Measurements from ENCODE around the gene EVC2.

EVC2 gene

DNA sequence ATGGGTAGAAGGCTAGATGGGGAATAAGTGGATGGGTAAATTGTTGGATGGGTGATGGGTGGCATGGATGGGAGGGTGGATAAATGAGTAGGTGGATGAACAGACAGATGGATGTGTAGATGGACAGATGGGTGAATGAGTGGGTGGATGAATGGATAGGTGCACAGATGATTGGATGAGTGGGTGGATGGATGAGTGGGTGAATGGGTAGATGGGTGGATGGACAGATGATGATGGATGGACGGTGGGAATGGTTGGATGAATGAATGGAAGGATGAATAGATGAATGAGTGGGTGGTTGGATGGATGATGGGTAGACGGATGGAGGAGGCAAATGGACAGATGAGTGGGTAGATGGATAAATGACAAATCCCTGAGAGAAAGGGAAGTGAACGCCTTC, 68.3 kb downstream of the EVC2 start:
- no peak overlapping the region for H3K4me3 ChIP-seq
- TF ChIP-seq Cebpa-rat (IDR thresholded peaks at IDR 0.05) = no peak
- no peak overlapping the region for H3K27ac ChIP-seq
- no peaks in the 10 kb centered on the region for H3K27me3 ChIP-seq
- no peaks in the 10 kb centered on the region for H3K9me3 ChIP-seq (replicated peaks in 1 of 11)
- H3K4me2 ChIP-seq = no peak overlapping the region
- no peaks in the 10 kb centered on the region for H4K20me1 ChIP-seq
- no peak overlapping the region for H3K9ac ChIP-seq
- H3K36me3 ChIP-seq = peaks cover 9 to 46% (median 17%) of the 10 kb centered on the region in 11 experiments; a peak in 16 of 22 replicates
- H3K4me1 ChIP-seq = no peaks in the 10 kb centered on the region; a peak in 1 of 20 replicates

- H3K27me3 ChIP-seq = no peaks in the 10 kb centered on the region
- H3K27ac ChIP-seq = no peak overlapping the region
- no peak overlapping the region for H3K4me2 ChIP-seq
- peaks cover 9 to 46% (median 17%) of the 10 kb centered on the region in 11 experiments; a peak in 16 of 22 replicates for H3K36me3 ChIP-seq
- no peaks in the 10 kb centered on the region for H4K20me1 ChIP-seq
- H3K9ac ChIP-seq = no peak overlapping the region
- no peaks in the 10 kb centered on the region; a peak in 1 of 20 replicates for H3K4me1 ChIP-seq
- H3K4me3 ChIP-seq = no peak overlapping the region
- TF ChIP-seq Cebpa-rat (IDR thresholded peaks at IDR 0.05) = no peak
- H3K9me3 ChIP-seq (replicated peaks in 1 of 11) = no peaks in the 10 kb centered on the region
Observed at GRCh38 chr4:5639556-5639955, 68.8 kb downstream of the EVC2 start.

DNA sequence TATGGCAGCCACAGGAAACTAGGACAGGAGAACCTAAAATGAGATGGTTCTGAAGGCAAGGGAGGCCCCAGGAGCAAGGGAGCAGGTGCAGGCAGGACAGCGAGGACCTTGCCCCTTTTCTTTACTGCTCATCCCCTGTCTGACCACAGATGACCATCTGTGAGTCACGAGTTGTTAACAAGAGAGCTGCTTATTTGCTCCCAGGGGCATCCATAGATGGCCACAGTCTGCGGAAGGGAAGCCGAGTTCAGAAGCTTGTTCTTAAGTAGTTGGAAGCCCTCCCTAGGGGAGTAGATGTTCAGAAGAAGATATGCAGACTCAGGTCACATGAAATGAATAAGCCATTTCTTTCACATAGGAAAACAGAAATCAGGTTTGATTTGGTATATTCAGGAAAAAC, 69.4 kb downstream of the EVC2 start:
- H3K4me3 ChIP-seq = no peak overlapping the region
- no peak overlapping the region for H3K9ac ChIP-seq
- 0 out of 22 replicates have a peak, but pooled peaks cover 0 to under 1% (median 0%) of the 10 kb centered on the region in 11 experiments for H3K9me3 ChIP-seq (replicated peaks in 1 of 11)
- no peaks in the 10 kb centered on the region for H4K20me1 ChIP-seq
- no peaks in the 10 kb centered on the region for H3K27me3 ChIP-seq
- no peak overlapping the region for H3K4me2 ChIP-seq
- no peaks in the 10 kb centered on the region; a peak in 1 of 20 replicates for H3K4me1 ChIP-seq
- TF ChIP-seq Cebpa-rat (IDR thresholded peaks at IDR 0.05) = no peak
- peaks cover 9 to 46% (median 17%) of the 10 kb centered on the region in 11 experiments; a peak in 16 of 22 replicates for H3K36me3 ChIP-seq
- H3K27ac ChIP-seq = no peak overlapping the region

DNA sequence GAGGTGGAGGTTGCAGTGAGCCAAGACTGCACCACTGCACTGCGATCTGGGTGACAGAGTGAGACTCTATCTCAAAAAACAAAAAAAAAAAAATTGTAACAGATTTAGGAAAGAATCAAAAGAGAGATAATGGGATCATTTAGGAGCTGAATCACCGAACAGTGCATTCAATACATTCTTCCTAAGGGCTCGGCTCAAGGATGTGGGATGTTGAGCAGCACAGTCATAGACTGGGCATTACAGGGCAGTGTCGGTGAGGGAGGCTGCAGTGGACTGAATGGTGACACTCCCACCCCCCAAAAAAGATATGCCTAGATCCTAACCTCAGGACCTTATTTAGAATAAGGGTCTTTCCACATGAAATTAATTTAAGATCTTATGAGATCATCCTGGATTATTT, 70.0 kb downstream of the EVC2 start:
- TF ChIP-seq Cebpa-rat (IDR thresholded peaks at IDR 0.05) = no peak
- Histone ChIP-seq H4K20me1 (no peaks in the 10 kb centered on the region; a peak in 1 of 22 replicates), H3K27me3 (no peaks in the 10 kb centered on the region), H3K36me3 (peaks cover 14 to 49% (median 23%) of the 10 kb centered on the region in 11 experiments; a peak in 19 of 22 replicates), H3K9me3 (replicated peaks in 1 of 11) (peaks cover 0 to 7% (median 2%) of the 10 kb centered on the region in 11 experiments; a peak in 7 of 22 replicates), H3K4me2 (no peak overlapping the region), H3K4me3 (no peak overlapping the region), H3K4me1 (no peaks in the 10 kb centered on the region; a peak in 1 of 20 replicates), H3K9ac (no peak overlapping the region), H3K27ac (no peak overlapping the region)

DNA sequence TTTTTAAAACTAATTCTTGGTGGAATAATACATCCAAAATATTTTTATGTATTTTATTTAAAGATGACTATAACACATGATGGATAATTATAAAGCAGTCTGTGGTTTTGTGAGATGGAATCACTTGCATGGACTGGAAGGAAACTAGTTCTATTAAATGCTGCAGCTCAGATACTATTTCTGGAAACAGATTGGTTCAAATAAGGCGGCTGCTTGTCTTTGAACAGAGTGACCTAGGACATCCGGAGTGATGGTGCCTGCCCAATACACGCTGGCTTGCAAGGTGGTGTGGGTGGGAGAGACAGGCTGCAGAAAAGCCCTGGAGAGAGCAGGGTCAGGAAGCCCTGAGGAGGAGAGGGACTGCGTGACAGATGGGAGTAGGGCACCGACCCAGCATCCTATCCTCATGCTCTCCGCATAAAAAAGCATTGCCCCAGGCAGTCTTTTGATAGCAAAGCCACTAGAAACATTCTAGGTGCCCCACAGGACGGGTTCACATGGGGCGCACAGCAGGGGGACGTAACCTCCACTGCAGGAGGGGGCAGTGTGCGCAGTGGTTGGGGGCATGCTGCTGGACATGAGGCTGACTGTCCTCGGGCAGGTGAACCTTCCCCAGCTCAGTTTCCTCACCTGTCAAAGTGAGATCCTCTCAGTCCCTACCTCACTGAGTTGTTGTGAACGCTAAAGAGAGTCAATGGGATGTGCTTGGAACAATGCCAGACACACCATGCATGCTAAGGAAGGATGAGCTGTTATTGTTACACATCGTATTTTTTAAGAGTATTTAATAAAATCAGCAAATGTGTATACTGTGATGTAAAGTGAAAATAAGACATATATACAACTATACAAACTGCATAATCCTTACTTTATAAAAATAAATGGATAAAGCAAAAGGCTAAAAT, 71.3 kb downstream of the EVC2 start:
- H3K27me3 ChIP-seq = no peaks in the 10 kb centered on the region
- no peak overlapping the region for H3K4me2 ChIP-seq
- H3K4me1 ChIP-seq = no peaks in the 10 kb centered on the region; a peak in 1 of 20 replicates
- no peak overlapping the region for H3K4me3 ChIP-seq
- H3K36me3 ChIP-seq = peaks cover 14 to 58% (median 31%) of the 10 kb centered on the region in 11 experiments; a peak in 19 of 22 replicates
- no peak overlapping the region for H3K27ac ChIP-seq
- no peak overlapping the region for H3K9ac ChIP-seq
- peaks cover 0 to 4% (median 0%) of the 10 kb centered on the region in 11 experiments; a peak in 1 of 22 replicates for H4K20me1 ChIP-seq
- no peak for TF ChIP-seq Cebpa-rat (IDR thresholded peaks at IDR 0.05)
- H3K9me3 ChIP-seq (replicated peaks in 1 of 11) = peaks cover 0 to 14% (median 8%) of the 10 kb centered on the region in 11 experiments; a peak in 9 of 22 replicates

DNA sequence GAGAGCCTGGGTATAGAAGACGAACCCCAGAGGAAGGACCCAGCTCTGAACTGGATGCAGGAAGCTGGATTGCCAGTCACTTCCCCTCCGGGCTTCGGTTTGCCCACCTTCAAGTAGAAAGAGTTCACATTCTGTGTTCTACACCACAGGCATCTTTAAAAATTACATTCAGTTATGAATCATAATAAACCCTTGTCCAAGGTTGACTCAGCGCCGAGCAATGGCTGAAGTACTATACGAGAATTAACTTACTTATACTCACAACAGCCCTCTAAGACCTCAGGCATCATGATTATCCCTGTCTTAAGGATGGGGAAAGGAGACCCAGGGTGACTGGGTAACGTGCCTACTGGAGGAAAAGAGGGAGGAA, 72.5 kb downstream of the EVC2 start:
- H3K9ac ChIP-seq = no peak overlapping the region
- no peak overlapping the region for H3K27ac ChIP-seq
- H3K27me3 ChIP-seq = no peaks in the 10 kb centered on the region
- H3K9me3 ChIP-seq (replicated peaks in 1 of 11) = peaks cover 0 to 14% (median 8%) of the 10 kb centered on the region in 11 experiments; a peak in 9 of 22 replicates
- no peaks in the 10 kb centered on the region; a peak in 1 of 20 replicates for H3K4me1 ChIP-seq
- H3K4me2 ChIP-seq = no peak overlapping the region
- H3K4me3 ChIP-seq = no peak overlapping the region
- H3K36me3 ChIP-seq = peaks cover 17 to 65% (median 31%) of the 10 kb centered on the region in 11 experiments; a peak in 19 of 22 replicates
- no peak for TF ChIP-seq Cebpa-rat (IDR thresholded peaks at IDR 0.05)
- peaks cover 0 to 4% (median 0%) of the 10 kb centered on the region in 11 experiments; a peak in 1 of 22 replicates for H4K20me1 ChIP-seq

DNA sequence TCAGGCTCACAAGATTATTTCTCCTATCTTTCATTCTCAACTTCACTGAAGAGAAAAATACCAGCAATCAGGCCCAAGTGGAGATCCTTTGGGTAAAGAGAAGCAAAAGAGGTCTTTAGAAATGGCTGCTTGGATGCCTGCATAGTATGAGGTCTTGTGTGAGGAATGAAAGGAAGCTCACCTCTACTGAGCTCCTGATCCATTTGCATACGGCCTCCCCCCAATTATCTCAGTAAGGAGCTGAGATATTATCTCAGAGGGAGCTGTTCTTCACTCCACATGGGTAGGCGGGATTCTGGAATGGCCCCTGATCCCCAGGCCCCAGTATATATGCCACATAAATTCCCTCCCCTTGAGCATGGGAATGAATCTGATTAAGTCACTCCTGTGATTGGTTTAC, 75.8 kb downstream of the EVC2 start:
- no peak for TF ChIP-seq Cebpa-rat (IDR thresholded peaks at IDR 0.05)

GRCh38 chr4:5632066-5632440, 76.3 kb downstream of the EVC2 start:
- peaks cover 14 to 70% (median 37%) of the 10 kb centered on the region in 11 experiments; a peak in 20 of 22 replicates for H3K36me3 ChIP-seq
- no peaks in the 10 kb centered on the region for H3K27me3 ChIP-seq
- no peak overlapping the region for H3K4me3 ChIP-seq
- peaks cover 0 to 7% (median 0%) of the 10 kb centered on the region in 11 experiments; a peak in 1 of 22 replicates for H4K20me1 ChIP-seq
- H3K27ac ChIP-seq = no peak overlapping the region
- H3K4me2 ChIP-seq = no peak overlapping the region
- H3K4me1 ChIP-seq = no peaks in the 10 kb centered on the region
- no peak overlapping the region for H3K9ac ChIP-seq
- TF ChIP-seq Cebpa-rat (IDR thresholded peaks at IDR 0.05) = no peak
- peaks cover 0 to 14% (median 8%) of the 10 kb centered on the region in 11 experiments; a peak in 9 of 22 replicates for H3K9me3 ChIP-seq (replicated peaks in 1 of 11)

More for the DNA sequence above, 75.8 kb downstream of the EVC2 start:
- Histone ChIP-seq H3K27me3 (no peaks in the 10 kb centered on the region), H3K27ac (no peak overlapping the region), H3K36me3 (peaks cover 11 to 69% (median 36%) of the 10 kb centered on the region in 11 experiments; a peak in 20 of 22 replicates), H3K4me3 (no peak overlapping the region), H3K4me2 (no peak overlapping the region), H3K9me3 (replicated peaks in 1 of 11) (peaks cover 0 to 14% (median 8%) of the 10 kb centered on the region in 11 experiments; a peak in 9 of 22 replicates), H4K20me1 (peaks cover 0 to 7% (median 0%) of the 10 kb centered on the region in 11 experiments; a peak in 1 of 22 replicates), H3K9ac (no peak overlapping the region), H3K4me1 (no peaks in the 10 kb centered on the region)

DNA sequence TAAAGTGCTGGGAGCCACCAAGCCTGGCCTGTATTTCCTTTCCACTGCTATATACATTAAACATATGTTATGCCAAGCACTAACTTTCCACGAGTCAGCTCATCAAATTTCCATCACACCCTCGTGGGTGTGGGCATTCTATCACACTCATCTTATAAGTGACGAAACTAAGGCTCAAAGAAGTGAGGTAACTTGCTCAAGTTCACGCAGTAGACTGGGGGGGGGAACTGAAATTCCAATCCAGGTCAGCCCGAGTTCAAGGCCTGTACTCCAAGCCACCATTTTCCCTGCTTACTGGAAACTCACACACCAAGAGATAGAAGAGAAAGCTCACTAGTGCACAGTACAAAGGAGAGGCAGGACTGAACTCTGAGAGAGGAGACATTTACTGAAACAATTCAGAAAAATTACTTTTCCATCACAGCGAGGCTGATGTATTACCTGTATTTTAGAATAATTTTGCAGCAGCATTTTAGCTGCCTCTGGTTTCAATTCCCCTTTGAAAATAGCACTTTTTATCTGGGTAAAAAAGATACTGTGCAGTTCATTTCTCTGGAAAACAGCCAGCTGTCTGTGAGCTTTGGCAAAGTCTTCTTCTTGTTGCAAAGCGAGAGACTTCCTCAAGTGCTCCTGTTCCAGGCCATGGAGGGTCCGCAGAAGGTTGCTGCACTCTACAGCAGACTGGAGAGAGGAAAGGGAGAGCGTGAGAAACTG, 76.8 kb downstream of the EVC2 start:
- H4K20me1 ChIP-seq = peaks cover 0 to 7% (median 0%) of the 10 kb centered on the region in 11 experiments; a peak in 1 of 22 replicates
- H3K27ac ChIP-seq = no peak overlapping the region
- H3K27me3 ChIP-seq = no peaks in the 10 kb centered on the region
- H3K4me3 ChIP-seq = no peak overlapping the region
- TF ChIP-seq Cebpa-rat (IDR thresholded peaks at IDR 0.05) = no peak
- H3K9me3 ChIP-seq (replicated peaks in 1 of 11) = peaks cover 0 to 14% (median 8%) of the 10 kb centered on the region in 11 experiments; a peak in 9 of 22 replicates
- no peak overlapping the region for H3K4me2 ChIP-seq
- H3K9ac ChIP-seq = no peak overlapping the region
- peaks cover 16 to 73% (median 40%) of the 10 kb centered on the region in 11 experiments; a peak in 20 of 22 replicates for H3K36me3 ChIP-seq
- H3K4me1 ChIP-seq = no peaks in the 10 kb centered on the region

Data from BLaER1 treated with 17β-estradiol and CSF1 and Interleukin-3, amounts not matched to agents 10 nM and 100 nM (cell line).